ENCODE measurements around the gene NRXN3.

GRCh38 chr14:78251308-78251707, 81.1 kb downstream of the NRXN3 start:
- no peak for TF ChIP-seq POLR2A (IDR thresholded peaks at IDR 0.05)
- no peak for TF ChIP-seq CTCF (IDR thresholded peaks at IDR 0.05)

Data from body of pancreas (tissue), 4 donors.